H7 (cell line): ENCODE measurements around the gene CCDC116. TPM values are rescaled to one million over a fixed set of nuclear protein-coding genes. Genes with fewer than 3 reads are reported as not detected.

Experiments
- DNase-seq: peaks from one replicate; pipeline ENCODE4 v3.0.0; 2012
- H3K27me3 ChIP-seq: 2 replicates; pipeline ENCODE4 v1.6.0; 2011; ENCODE audit warnings: mild to moderate bottlenecking, low read length; ENCODE audit not compliant: control insufficient read depth, insufficient read depth
- H3K36me3 ChIP-seq: replicated peaks from 2 replicates; pipeline ENCODE4 v1.5.1; 2011; ENCODE audit warnings: low read length; ENCODE audit not compliant: control insufficient read depth, insufficient read depth
- H3K4me3 ChIP-seq: 2 replicates; pipeline ENCODE4 v1.5.1; 2011; ENCODE audit warnings: low read depth, mild to moderate bottlenecking, control low read depth, low read length, moderate library complexity; ENCODE audit not compliant: insufficient read depth
- total RNA-seq: library from RNA; depleted of rRNA; stranded (reverse); fragments of >200 nt; shearing (Covaris generic); gene quantifications from 2 replicates; pipeline ENCODE4 v1.2.3, GENCODE V29; 2014; rRNA removed

CCDC116 gene
- total RNA-seq, 1 experiment from 2014 or later = 0.55 TPM

GRCh38 chr22:21683401-21683811 lies 50.8 kb downstream of the CCDC116 start:
- DNase-seq = no peak
- no peak overlapping the region for H3K4me3 ChIP-seq
- no peaks in the 10 kb centered on the region for H3K27me3 ChIP-seq
- H3K36me3 ChIP-seq = peaks cover 5% of the 10 kb centered on the region

- no peak overlapping the region for H3K4me3 ChIP-seq
- H3K27me3 ChIP-seq = no peaks in the 10 kb centered on the region
- peaks cover 5% of the 10 kb centered on the region for H3K36me3 ChIP-seq
- DNase-seq = no peak
Observed at GRCh38 chr22:21684492-21685163, 52.1 kb downstream of the CCDC116 start.

GRCh38 chr22:21685164-21685513 lies 52.6 kb downstream of the CCDC116 start:
- Histone ChIP-seq H3K36me3 (peaks cover 5% of the 10 kb centered on the region), H3K4me3 (no peak overlapping the region), H3K27me3 (no peaks in the 10 kb centered on the region)
- no peak for DNase-seq

GRCh38 chr22:21686193-21686608 lies 53.6 kb downstream of the CCDC116 start:
- Histone ChIP-seq H3K4me3 (no peak overlapping the region), H3K36me3 (peaks cover 7% of the 10 kb centered on the region), H3K27me3 (no peaks in the 10 kb centered on the region)
- DNase-seq = no peak

Other genes starting within 250 kb of the CCDC116 start
- gene RIMBP3B, start 249.0 kb upstream of the CCDC116 start, total RNA-seq = 0.22 and 0.24 TPM in 2 replicates
- gene HIC2, start 215.4 kb upstream of the CCDC116 start, total RNA-seq = 36.2 and 40.5 TPM in 2 replicates
- 0.15 and 0.42 TPM in 2 replicates for gene TMEM191C, start 165.4 kb upstream of the CCDC116 start, total RNA-seq
- 0.17 and 0.70 TPM in 2 replicates for gene RIMBP3C, start 81.3 kb upstream of the CCDC116 start, total RNA-seq
- gene UBE2L3, start 65.0 kb upstream of the CCDC116 start, total RNA-seq = 84.0 and 90.2 TPM in 2 replicates
- 53.0 and 57.3 TPM in 2 replicates for gene YDJC, start 2.7 kb upstream of the CCDC116 start, total RNA-seq
- 29.3 and 54.0 TPM in 2 replicates for gene SDF2L1, start 9.5 kb downstream of the CCDC116 start, total RNA-seq
- gene PPIL2, start 33.3 kb downstream of the CCDC116 start, total RNA-seq = 23.1 and 23.5 TPM in 2 replicates
- gene YPEL1, start 103.0 kb downstream of the CCDC116 start, total RNA-seq = 2.2 and 6.4 TPM in 2 replicates
- 54.5 and 55.5 TPM in 2 replicates for gene MAPK1, start 234.9 kb downstream of the CCDC116 start, total RNA-seq